ENCODE data around the gene EHD4.
A peak's percentile ranks its signal among the peaks of the same experiment; 100 is the strongest.

The EHD4 gene

DNA sequence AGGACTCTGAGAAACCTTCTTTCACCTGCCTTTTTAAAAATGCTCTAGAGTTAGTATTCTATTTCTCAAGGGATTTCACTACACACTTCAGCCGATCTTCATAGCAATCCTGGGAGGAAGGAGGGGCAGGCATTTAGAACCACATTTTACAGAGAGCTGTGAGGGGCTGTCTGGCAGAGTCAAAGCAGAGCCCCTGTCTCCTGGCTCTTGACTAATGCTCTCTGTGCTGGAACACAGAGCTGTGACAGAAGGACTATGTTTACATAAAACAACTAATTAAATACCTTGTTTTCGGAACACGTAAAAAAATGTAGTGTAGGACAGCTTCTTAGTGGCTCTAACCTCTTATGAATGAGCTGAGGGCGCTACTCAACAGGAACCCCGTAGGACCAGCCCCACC lies 70.9 kb downstream of the EHD4 start:
- WGBS, 2 experiments (ENCODE audit: insufficient coverage in 2 of 2) = 100% methylated on average over 2 to 4 of the region's 5 CpGs
- Histone ChIP-seq H3K9me3 (ENCODE audit: control insufficient read depth, low read length) (peaks cover 1% of the 10 kb centered on the region), H3K4me1 (ENCODE audit: control insufficient read depth, insufficient read depth, low read length, poor library complexity, severe bottlenecking) (peaks cover 14% of the 10 kb centered on the region), H3K4me3 (ENCODE audit: extremely low read depth, insufficient read depth, low read length, poor library complexity, severe bottlenecking) (no peak overlapping the region), H3K27ac (ENCODE audit: low read depth, low read length, severe bottlenecking) (no peak overlapping the region), H3K36me3 (ENCODE audit: control insufficient read depth, insufficient read depth, low read length) (peaks cover 61% of the 10 kb centered on the region)

DNA sequence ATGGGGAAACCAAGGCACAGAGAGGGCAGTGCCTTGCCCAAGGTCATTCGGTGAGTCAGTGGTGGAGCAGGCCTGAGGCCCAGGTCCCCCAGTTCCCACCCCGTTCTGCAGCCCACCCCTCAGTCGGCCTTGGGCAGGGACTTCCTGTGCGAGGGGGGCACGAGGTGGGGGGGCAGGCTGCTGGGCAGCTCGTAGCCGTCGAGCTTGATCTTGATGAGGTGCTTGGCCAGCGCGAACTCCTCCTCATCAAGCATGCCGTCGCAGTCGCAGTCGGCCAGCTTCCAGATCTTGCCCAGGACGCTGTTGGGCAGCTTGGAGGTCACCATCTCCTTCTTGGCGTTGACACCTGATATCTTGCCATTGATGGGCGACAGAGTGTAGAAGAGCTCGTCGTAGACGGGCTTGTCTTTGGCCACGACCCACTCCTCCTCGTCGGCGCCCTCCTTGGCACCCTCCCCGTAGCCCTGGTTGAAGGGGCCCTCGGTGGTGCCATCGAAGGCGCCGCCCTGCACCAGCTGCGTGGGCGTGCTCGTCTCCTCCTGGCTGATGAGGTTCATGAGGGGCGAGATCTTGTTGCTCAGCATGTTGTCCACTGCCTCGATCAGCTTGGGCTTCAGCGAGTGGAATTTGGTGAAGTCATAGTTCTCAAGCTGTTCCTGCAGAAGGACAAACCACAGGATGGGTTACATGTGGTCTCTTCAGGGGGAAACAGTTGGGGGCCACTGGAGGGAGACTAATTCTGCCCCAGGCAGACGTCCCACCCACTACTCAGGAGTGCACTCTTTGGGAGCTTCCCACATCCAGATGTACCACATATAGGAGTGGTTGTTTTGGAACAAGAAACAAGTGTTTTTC lies 71.6 kb downstream of the EHD4 start:
- Histone ChIP-seq H3K4me3 (ENCODE audit: extremely low read depth, insufficient read depth, low read length, poor library complexity, severe bottlenecking) (no peak overlapping the region), H3K27ac (ENCODE audit: low read depth, low read length, severe bottlenecking) (no peak overlapping the region), H3K4me1 (ENCODE audit: control insufficient read depth, insufficient read depth, low read length, poor library complexity, severe bottlenecking) (peaks cover 14% of the 10 kb centered on the region), H3K9me3 (ENCODE audit: control insufficient read depth, low read length) (no peaks in the 10 kb centered on the region), H3K36me3 (ENCODE audit: control insufficient read depth, insufficient read depth, low read length) (peaks cover 58% of the 10 kb centered on the region)
- 92 to 97% methylated on average over 31 to 35 of the region's 36 CpGs for WGBS, 2 experiments (ENCODE audit: insufficient coverage in 2 of 2)

- Histone ChIP-seq H3K4me1 (ENCODE audit: control insufficient read depth, insufficient read depth, low read length, poor library complexity, severe bottlenecking) (peaks cover 21% of the 10 kb centered on the region), H3K9me3 (ENCODE audit: control insufficient read depth, low read length) (no peaks in the 10 kb centered on the region), H3K4me3 (ENCODE audit: extremely low read depth, insufficient read depth, low read length, poor library complexity, severe bottlenecking) (no peak overlapping the region), H3K27ac (ENCODE audit: low read depth, low read length, severe bottlenecking) (no peak overlapping the region), H3K36me3 (ENCODE audit: control insufficient read depth, insufficient read depth, low read length) (peaks cover 58% of the 10 kb centered on the region)
- WGBS, 2 experiments (ENCODE audit: insufficient coverage in 2 of 2) = 80 to 98% methylated on average over 1 to 5 of the region's 6 CpGs
Measured at GRCh38 chr15:41899854-41900442, 72.4 kb downstream of the EHD4 start.

GRCh38 chr15:41897363-41897799 lies 75.0 kb downstream of the EHD4 start:
- Histone ChIP-seq H3K4me3 (ENCODE audit: extremely low read depth, insufficient read depth, low read length, poor library complexity, severe bottlenecking) (no peak overlapping the region), H3K36me3 (ENCODE audit: control insufficient read depth, insufficient read depth, low read length) (peaks cover 50% of the 10 kb centered on the region), H3K27ac (ENCODE audit: low read depth, low read length, severe bottlenecking) (no peak overlapping the region), H3K4me1 (ENCODE audit: control insufficient read depth, insufficient read depth, low read length, poor library complexity, severe bottlenecking) (peaks cover 23% of the 10 kb centered on the region), H3K9me3 (ENCODE audit: control insufficient read depth, low read length) (no peaks in the 10 kb centered on the region)
- 90% methylated on average over 3 to 5 of the region's 8 CpGs for WGBS, 2 experiments (ENCODE audit: insufficient coverage in 2 of 2)

- Histone ChIP-seq H3K9me3 (ENCODE audit: control insufficient read depth, low read length) (no peaks in the 10 kb centered on the region), H3K27ac (ENCODE audit: low read depth, low read length, severe bottlenecking) (no peak overlapping the region), H3K36me3 (ENCODE audit: control insufficient read depth, insufficient read depth, low read length) (peaks cover 44% of the 10 kb centered on the region), H3K4me3 (ENCODE audit: extremely low read depth, insufficient read depth, low read length, poor library complexity, severe bottlenecking) (no peak overlapping the region), H3K4me1 (ENCODE audit: control insufficient read depth, insufficient read depth, low read length, poor library complexity, severe bottlenecking) (peaks cover 23% of the 10 kb centered on the region)
- WGBS, 2 experiments (ENCODE audit: insufficient coverage in 2 of 2) = 95 to 97% methylated on average over 5 of the region's 6 CpGs
Measured at GRCh38 chr15:41896566-41896965, 75.8 kb downstream of the EHD4 start.

DNA sequence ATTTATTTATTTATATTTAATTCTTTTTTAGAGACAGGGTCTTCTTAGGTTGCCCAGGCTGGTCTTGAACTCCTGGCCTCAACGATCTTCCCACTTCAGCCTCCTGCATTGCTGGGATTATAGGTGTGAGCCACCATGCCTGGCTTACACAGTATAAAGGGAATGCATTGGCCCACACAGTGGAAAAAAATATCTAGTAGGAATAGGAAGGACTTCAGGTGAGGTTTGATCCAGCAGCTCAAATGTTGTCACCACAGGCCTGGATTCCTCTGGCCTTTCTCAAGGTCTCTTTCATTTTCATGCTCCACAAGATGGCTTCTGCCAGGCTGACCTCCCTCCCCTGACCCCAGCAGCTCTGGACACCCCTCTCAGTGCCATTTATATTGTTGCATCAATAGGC lies 76.4 kb downstream of the EHD4 start:
- peaks cover 18% of the 10 kb centered on the region for H3K4me1 ChIP-seq (ENCODE audit: control insufficient read depth, insufficient read depth, low read length, poor library complexity, severe bottlenecking)
- 100% methylated on average over 1 of the region's 1 CpG; no CpG with 5 or more reads in 1 of the 2 experiments for WGBS, 2 experiments (ENCODE audit: insufficient coverage in 2 of 2)
- no peak overlapping the region for H3K27ac ChIP-seq (ENCODE audit: low read depth, low read length, severe bottlenecking)
- no peak overlapping the region for H3K4me3 ChIP-seq (ENCODE audit: extremely low read depth, insufficient read depth, low read length, poor library complexity, severe bottlenecking)
- peaks cover 38% of the 10 kb centered on the region for H3K36me3 ChIP-seq (ENCODE audit: control insufficient read depth, insufficient read depth, low read length)
- no peaks in the 10 kb centered on the region for H3K9me3 ChIP-seq (ENCODE audit: control insufficient read depth, low read length)

DNA sequence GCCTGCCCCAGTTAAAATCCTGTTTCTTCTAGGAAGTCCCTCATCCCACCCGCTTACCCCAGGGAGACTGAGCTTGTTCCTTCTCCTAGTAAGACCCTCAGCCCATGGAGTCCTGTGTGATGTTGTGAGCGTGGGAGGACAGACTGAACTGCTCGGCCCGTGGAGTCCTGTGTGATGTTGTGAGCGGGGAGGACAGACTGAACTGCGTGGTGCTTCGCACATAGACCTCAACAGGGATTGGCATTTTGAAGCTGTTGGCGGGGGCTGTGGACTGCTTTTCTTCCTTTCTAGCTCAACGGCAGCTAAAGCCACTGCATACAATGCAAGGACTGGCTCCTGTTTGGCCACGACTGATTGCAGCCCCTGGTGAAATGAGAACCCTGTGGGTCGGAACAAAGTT lies 76.9 kb downstream of the EHD4 start:
- no peaks in the 10 kb centered on the region for H3K9me3 ChIP-seq (ENCODE audit: control insufficient read depth, low read length)
- H3K4me1 ChIP-seq (ENCODE audit: control insufficient read depth, insufficient read depth, low read length, poor library complexity, severe bottlenecking) = peaks cover 18% of the 10 kb centered on the region
- H3K27ac ChIP-seq (ENCODE audit: low read depth, low read length, severe bottlenecking) = peak overlapping the region; percentile 72
- peaks cover 33% of the 10 kb centered on the region for H3K36me3 ChIP-seq (ENCODE audit: control insufficient read depth, insufficient read depth, low read length)
- H3K4me3 ChIP-seq (ENCODE audit: extremely low read depth, insufficient read depth, low read length, poor library complexity, severe bottlenecking) = no peak overlapping the region
- 92 to 96% methylated on average over 6 to 7 of the region's 11 CpGs for WGBS, 2 experiments (ENCODE audit: insufficient coverage in 2 of 2)

DNA sequence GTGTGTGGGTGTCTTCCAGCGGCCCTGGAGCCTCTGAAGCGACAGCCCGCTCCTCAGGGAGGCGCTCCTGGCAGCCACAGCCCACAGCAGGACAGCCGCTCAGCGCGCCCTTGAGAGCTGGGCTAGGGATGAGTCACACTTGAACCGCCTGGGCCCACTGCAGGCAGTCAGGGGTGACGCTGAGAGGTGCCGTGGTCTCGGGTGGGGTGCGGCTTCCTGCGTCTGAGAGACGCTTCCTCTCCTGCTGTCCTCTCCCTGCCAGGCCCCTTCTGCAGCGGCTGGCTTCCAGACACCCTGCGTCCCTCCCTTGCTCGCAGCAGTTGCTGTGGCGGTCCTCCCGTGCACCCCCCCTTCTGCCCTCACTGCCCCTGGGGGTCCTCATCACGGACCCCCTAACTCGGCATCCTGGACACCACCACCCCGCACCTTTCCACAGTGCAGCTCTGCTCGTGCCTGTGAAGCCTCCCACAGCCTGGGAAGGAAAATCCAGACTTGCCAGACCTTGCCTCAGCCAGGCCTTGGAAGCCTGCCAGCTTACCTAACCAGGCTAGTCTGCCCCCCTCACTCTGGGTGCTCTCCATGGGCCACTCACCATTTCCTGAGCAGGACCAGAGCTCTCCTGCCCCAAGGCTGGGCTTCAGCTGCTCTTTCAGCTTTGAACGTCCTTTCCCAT lies 77.4 kb downstream of the EHD4 start:
- H3K27ac ChIP-seq (ENCODE audit: low read depth, low read length, severe bottlenecking) = peak overlapping the region; percentile 72
- peaks cover 18% of the 10 kb centered on the region for H3K4me1 ChIP-seq (ENCODE audit: control insufficient read depth, insufficient read depth, low read length, poor library complexity, severe bottlenecking)
- no peaks in the 10 kb centered on the region for H3K9me3 ChIP-seq (ENCODE audit: control insufficient read depth, low read length)
- WGBS, 2 experiments (ENCODE audit: insufficient coverage in 2 of 2) = 73 to 77% methylated on average over 16 to 19 of the region's 24 CpGs
- H3K4me3 ChIP-seq (ENCODE audit: extremely low read depth, insufficient read depth, low read length, poor library complexity, severe bottlenecking) = no peak overlapping the region
- peaks cover 28% of the 10 kb centered on the region for H3K36me3 ChIP-seq (ENCODE audit: control insufficient read depth, insufficient read depth, low read length)

DNA sequence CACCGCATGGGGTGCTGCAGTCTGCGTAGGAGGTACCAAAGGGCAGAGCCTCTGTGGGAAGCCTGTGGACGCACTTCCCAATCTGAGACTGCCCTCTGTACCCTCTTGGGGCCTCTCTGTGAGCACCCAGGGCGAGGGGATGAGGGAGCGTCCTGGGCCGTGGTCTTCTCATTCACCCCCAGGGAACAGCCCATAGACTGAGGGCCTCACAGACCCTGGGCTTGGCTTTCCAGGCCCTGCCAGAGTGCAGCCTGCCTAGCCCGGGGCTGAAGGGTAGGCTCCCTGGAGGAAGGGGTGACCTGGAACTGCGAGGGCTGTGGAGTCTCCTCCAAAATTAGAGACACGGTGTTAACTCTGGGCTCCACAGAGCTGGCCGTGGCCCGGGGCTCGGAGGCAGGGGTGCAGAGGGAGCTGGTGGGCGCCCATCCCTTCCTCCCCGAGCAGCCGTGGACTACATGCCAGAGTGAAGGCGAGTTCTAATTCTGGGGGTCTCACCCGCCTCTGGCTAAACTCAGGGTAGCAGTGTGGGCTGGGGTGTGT lies 78.0 kb downstream of the EHD4 start:
- peaks cover 18% of the 10 kb centered on the region for H3K4me1 ChIP-seq (ENCODE audit: control insufficient read depth, insufficient read depth, low read length, poor library complexity, severe bottlenecking)
- peak overlapping the region; percentile 72 for H3K27ac ChIP-seq (ENCODE audit: low read depth, low read length, severe bottlenecking)
- no peak overlapping the region for H3K4me3 ChIP-seq (ENCODE audit: extremely low read depth, insufficient read depth, low read length, poor library complexity, severe bottlenecking)
- H3K36me3 ChIP-seq (ENCODE audit: control insufficient read depth, insufficient read depth, low read length) = peaks cover 22% of the 10 kb centered on the region
- 87 to 92% methylated on average over 10 to 13 of the region's 17 CpGs for WGBS, 2 experiments (ENCODE audit: insufficient coverage in 2 of 2)
- H3K9me3 ChIP-seq (ENCODE audit: control insufficient read depth, low read length) = no peaks in the 10 kb centered on the region

DNA sequence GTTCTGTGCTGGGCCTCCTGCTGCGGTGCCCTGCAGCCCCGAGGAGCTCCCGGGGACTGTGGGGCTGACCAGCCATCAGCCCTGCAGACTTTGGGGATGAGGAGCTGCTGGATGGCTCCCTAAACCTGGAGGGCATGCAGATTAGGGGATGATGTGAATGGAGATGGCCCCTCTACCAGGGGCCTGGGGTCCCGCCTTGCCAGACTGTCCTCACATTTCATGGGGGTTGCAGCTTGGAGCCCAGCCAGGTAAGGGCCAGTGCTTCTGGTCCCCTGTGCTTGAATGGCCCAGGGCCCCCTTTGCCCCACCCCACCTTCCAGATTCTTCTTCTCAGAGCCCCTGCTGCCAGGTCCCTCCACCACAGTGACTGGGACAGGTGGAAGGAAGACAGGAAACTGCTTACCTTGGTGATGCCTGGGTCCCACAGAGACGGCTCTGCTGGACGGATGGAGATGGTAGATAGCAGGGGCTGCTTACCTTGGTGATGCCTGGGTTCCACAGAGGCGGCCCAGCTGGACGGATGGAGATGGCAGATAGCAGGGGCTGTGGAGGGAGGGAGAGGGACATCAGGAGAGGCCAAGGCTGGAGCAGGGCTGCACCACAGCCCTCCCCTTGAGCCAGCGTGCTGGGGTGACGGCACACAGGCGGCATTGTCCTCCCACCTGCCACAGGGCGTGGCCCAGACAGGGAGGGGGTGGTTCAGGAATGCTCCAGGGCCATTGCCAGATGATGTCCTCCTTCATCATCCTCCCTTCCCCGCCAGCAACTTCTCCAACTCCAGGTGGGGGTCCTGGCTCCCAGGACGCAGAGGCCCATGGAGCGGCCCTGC lies 78.7 kb downstream of the EHD4 start, which contains the start of gene SPTBN5:
SPTBN5 (minus strand) TSS at position 632 of the 829 bp plus-strand sequence; CDS start at position 76, 556 bp downstream.
- Histone ChIP-seq H3K27ac (ENCODE audit: low read depth, low read length, severe bottlenecking) (peak within 1 kb of the TSS; percentile 72), H3K4me3 (ENCODE audit: extremely low read depth, insufficient read depth, low read length, poor library complexity, severe bottlenecking) (no peak within 1 kb of the TSS), H3K9me3 (ENCODE audit: control insufficient read depth, low read length) (no peaks in the 10 kb centered on the region)

More for the DNA sequence above, 78.7 kb downstream of the EHD4 start, which contains the start of gene SPTBN5:
- WGBS, 2 experiments (ENCODE audit: insufficient coverage in 2 of 2) = 95 to 99% methylated on average over 9 to 12 of the region's 15 CpGs
- Histone ChIP-seq H3K4me1 (ENCODE audit: control insufficient read depth, insufficient read depth, low read length, poor library complexity, severe bottlenecking) (peaks cover 18% of the 10 kb centered on the region), H3K36me3 (ENCODE audit: control insufficient read depth, insufficient read depth, low read length) (peaks cover 16% of the 10 kb centered on the region)

Data from mesodermal cell (in vitro differentiated cells).